Stimulated activated naive B cell treated with anti-CD40 and anti-IgM and Interleukin-4, amounts not matched to agents 10 μg/mL and 1 μg/mL and 100 μg/mL, for 72 hours (primary cell): ENCODE results near the gene WDR59.
"Not testable (repeated sequence)": the region's sequence is repeated elsewhere in the genome, so short reads cannot be mapped to it uniquely, and the experiment has no call there.

Source experiments
- ATAC-seq, 2 donors: fragments of 150-1000 bp; cut with Tn5 transposase; replicated peaks; 2 replicates each; pipeline ENCODE4 v1.10.0; 2021; ENCODE audit warnings: moderate library complexity in 1 of 2
- DNase-seq: peaks from one replicate; pipeline ENCODE4 v3.0.0; 2021
- H3K27ac Mint-ChIP-seq: one replicate; pipeline ENCODE4 v1.8.0; 2022; ENCODE audit warnings: mild to moderate bottlenecking, mixed read lengths
- H3K27me3 Mint-ChIP-seq, 2 donors: one replicate each; pipeline ENCODE4 v1.8.0; 2022; ENCODE audit warnings: mixed read lengths in 2 of 2
- H3K36me3 Mint-ChIP-seq, 2 donors: one replicate each; pipeline ENCODE4 v1.8.0; 2022; ENCODE audit warnings: mixed read lengths in 2 of 2, mild to moderate bottlenecking in 1 of 2
- H3K4me1 Mint-ChIP-seq, 2 donors: one replicate each; pipeline ENCODE4 v1.8.0; 2022; ENCODE audit warnings: mixed read lengths in 2 of 2, mild to moderate bottlenecking in 1 of 2
- H3K4me3 Mint-ChIP-seq, 2 donors: one replicate each; pipeline ENCODE4 v1.8.0; 2022; ENCODE audit warnings: mild to moderate bottlenecking in 2 of 2, mixed read lengths in 2 of 2, moderate library complexity in 1 of 2
- H3K9me3 Mint-ChIP-seq, 2 donors: one replicate each; pipeline ENCODE4 v1.8.0; 2022; ENCODE audit warnings: mixed read lengths in 2 of 2, mild to moderate bottlenecking in 1 of 2

Gene WDR59

DNA sequence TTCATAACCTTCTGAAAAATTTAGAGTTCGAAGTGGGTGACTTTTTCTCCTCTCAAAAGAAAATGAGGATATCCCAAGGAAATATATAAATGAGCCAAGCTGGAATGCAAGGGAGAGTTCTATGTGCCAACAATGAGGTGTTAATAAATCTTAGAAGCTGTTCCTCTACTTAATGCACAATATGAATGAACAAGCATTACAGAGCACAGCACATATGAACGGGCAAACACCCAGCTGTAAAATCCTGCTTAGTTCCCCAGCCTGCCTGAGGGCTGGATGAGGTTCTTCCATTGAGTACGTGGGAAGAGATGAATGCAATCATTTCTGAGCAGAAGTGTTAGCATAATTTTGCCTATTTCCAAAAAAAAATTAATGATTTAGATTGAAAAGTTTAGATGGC, 58.1 kb downstream of the WDR59 start:
- no peak for DNase-seq
- Mint-ChIP-seq H3K36me3 (peaks cover 38 to 56% of the 10 kb centered on the region in 2 donors), H3K27ac (no peak overlapping the region), H3K4me1 (no peaks in the 10 kb centered on the region), H3K4me3 (no peak overlapping the region), H3K9me3 (peaks cover 0 to 2% of the 10 kb centered on the region in 2 donors), H3K27me3 (no peaks in the 10 kb centered on the region)
- ATAC-seq = no peak

DNA sequence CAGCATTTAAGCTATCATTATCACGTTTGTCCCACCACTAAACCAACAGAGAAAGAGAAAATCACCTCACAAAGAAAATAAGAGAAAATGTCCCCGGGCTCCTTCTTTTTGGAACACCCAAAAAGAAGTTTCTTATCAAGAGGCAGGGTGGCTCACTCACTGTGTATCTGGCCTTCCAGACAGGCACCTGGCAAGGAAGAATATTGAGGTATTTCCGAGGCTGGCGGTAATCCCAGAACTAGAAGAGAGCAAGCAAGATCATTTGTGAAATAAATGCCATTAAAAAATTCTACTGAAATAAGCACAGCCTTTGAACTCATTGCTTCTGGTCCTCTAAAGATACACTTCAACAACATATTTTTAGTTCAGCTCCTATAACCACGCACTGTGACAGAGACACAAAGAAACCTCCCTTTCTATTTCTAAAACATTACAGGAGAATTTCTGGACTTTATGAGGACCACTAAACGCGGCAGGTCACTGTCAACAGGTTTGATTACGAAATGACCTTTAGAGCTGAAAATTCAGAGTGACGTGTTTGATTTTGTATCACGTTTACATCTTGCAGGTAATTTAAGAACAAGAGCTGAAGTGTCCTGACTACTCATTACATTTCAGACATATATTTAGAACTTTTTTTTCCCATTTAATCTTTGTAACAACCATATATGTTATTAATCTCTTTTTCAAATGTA, 61.0 kb downstream of the WDR59 start:
- Mint-ChIP-seq H3K4me1 (no peaks in the 10 kb centered on the region), H3K9me3 (peaks cover 0 to 2% of the 10 kb centered on the region in 2 donors), H3K27me3 (no peaks in the 10 kb centered on the region), H3K4me3 (no peak overlapping the region), H3K27ac (no peak overlapping the region), H3K36me3 (peaks cover 43 to 61% of the 10 kb centered on the region in 2 donors)
- DNase-seq (no peak), ATAC-seq (no peak)

GRCh38 chr16:74922150-74923138, 62.5 kb downstream of the WDR59 start:
- Mint-ChIP-seq H3K4me1 (no peaks in the 10 kb centered on the region), H3K27me3 (no peaks in the 10 kb centered on the region)
- ATAC-seq = no peak

GRCh38 chr16:74921051-74921450, 63.9 kb downstream of the WDR59 start:
- no peak overlapping the region for H3K4me3 Mint-ChIP-seq
- H3K36me3 Mint-ChIP-seq = peaks cover 50 to 78% of the 10 kb centered on the region in 2 donors
- H3K27me3 Mint-ChIP-seq = no peaks in the 10 kb centered on the region
- H3K27ac Mint-ChIP-seq = no peak overlapping the region
- no peaks in the 10 kb centered on the region for H3K4me1 Mint-ChIP-seq
- H3K9me3 Mint-ChIP-seq = peaks cover 0 to 6% of the 10 kb centered on the region in 2 donors
- ATAC-seq (no peak), DNase-seq (no peak)

More at GRCh38 chr16:74922150-74923138, 62.5 kb downstream of the WDR59 start:
- no peak for DNase-seq
- peaks cover 44 to 65% of the 10 kb centered on the region in 2 donors for H3K36me3 Mint-ChIP-seq
- H3K9me3 Mint-ChIP-seq = peaks cover 0 to 6% of the 10 kb centered on the region in 2 donors
- no peak overlapping the region for H3K4me3 Mint-ChIP-seq
- no peak overlapping the region for H3K27ac Mint-ChIP-seq

DNA sequence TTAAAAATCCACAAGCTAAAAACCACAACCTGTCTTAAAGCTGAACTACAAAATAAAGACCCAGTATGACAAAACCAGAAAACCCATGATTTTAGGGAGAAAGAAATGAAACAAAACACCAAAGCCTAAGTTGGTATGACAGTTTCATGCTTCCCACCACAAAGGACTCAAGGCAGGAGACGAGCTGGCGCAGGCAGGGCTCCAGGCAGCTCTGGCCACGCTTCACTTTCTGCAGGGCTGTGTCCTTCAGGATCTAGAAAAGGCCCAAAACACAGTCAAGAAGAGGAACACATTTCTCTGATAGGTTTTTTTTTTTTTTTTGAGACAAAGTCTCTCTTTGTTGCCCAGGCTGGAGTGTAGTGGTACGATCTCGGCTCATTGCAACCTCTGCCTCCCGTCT, 75.3 kb downstream of the WDR59 start:
- Mint-ChIP-seq H3K4me3 (no peak overlapping the region), H3K9me3 (peaks cover 4 to 16% of the 10 kb centered on the region in 2 donors), H3K36me3 (peaks cover 81 to 90% of the 10 kb centered on the region in 2 donors), H3K27ac (no peak overlapping the region), H3K4me1 (no peaks in the 10 kb centered on the region), H3K27me3 (no peaks in the 10 kb centered on the region)
- DNase-seq (no peak), ATAC-seq (no peak)

DNA sequence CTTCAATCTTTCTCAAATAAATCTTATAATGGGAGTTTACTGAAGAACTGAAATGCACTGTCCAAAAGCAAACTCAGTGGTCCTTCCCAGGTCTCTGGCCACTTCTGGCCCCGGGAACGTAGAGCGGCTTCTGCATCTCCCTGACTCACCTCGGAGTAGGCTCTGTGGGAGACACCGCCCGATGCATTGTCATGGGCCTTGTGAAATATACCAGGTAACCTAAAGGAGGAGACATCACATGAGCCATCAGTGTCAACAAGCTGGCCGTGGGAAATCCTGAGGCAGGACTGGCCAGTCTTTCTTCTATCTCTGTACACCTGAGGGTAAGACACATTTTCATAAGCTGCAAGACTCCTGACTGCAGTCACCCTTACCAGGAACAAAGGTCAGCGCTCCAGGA, 76.2 kb downstream of the WDR59 start:
- peaks cover 77 to 89% of the 10 kb centered on the region in 2 donors for H3K36me3 Mint-ChIP-seq
- not testable (repeated sequence) for H3K4me3 Mint-ChIP-seq

DNA sequence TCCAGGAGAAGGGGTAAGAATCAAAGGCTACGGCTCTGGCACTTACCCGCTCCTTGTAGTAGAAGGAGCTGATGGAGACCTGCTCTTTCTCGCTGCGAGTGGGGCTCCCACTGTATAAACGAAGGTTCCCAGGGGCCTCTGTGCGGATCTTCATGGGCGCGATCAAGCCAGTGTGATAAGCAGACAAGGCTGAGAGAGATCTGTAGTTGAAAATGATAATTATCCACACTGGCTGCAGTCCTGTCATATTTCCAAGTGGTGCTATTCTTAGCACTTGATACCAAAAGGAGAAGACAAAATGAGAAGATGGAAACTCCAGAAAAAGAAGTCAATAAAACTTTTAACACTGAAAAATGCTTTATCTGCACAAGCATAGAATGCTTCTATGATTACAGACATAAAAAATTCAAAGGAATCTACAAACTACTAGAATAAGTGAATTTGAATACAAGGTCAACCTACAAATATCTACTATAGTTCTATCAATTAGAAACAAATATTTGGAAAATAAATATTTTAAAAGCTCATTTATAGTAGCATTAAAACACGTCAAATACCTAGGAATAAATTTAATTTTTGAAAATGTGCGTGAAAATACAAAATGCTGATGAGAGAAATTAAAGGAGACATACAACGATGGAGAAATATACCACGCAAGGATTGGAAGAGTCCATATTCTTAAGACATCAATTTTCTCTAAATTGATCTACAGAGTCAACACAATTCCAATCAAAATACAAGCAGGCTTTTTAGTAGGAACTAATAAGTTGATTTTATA, 80.8 kb downstream of the WDR59 start:
- Mint-ChIP-seq H3K4me1 (no peaks in the 10 kb centered on the region), H3K27me3 (no peaks in the 10 kb centered on the region), H3K27ac (no peak overlapping the region), H3K9me3 (peaks cover 0 to 4% of the 10 kb centered on the region in 2 donors), H3K4me3 (no peak overlapping the region), H3K36me3 (peaks cover 56 to 79% of the 10 kb centered on the region in 2 donors)
- DNase-seq = no peak
- ATAC-seq = no peak

More for the DNA sequence above, 76.2 kb downstream of the WDR59 start:
- ATAC-seq, DNase-seq, H3K27ac Mint-ChIP-seq, H3K27me3 Mint-ChIP-seq, H3K4me1 Mint-ChIP-seq: not testable (repeated sequence)
- H3K9me3 Mint-ChIP-seq = peaks cover 4 to 16% of the 10 kb centered on the region in 2 donors

DNA sequence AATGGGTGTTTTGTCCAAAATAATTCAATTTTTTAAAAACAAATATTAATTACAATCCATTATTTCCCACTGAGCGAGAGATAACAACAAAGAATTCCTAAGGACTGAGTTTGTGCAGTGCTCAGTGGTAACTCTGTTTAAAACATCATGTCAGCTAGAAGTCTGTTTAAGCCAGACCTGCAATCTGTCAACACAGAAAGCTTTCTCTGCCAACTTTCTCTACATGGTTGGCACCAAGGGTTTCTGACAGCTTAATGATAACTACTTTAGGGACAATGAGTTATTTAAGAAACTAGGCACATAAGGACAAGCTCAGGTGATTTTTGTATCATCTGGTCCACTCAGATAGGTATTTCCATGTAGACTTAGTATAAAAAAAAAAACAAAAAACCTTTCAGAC, 81.8 kb downstream of the WDR59 start:
- ATAC-seq = no peak
- Mint-ChIP-seq H3K27ac (no peak overlapping the region), H3K36me3 (peaks cover 56 to 80% of the 10 kb centered on the region in 2 donors), H3K27me3 (no peaks in the 10 kb centered on the region), H3K4me1 (no peaks in the 10 kb centered on the region), H3K4me3 (no peak overlapping the region), H3K9me3 (peaks cover 0 to 4% of the 10 kb centered on the region in 2 donors)
- no peak for DNase-seq

DNA sequence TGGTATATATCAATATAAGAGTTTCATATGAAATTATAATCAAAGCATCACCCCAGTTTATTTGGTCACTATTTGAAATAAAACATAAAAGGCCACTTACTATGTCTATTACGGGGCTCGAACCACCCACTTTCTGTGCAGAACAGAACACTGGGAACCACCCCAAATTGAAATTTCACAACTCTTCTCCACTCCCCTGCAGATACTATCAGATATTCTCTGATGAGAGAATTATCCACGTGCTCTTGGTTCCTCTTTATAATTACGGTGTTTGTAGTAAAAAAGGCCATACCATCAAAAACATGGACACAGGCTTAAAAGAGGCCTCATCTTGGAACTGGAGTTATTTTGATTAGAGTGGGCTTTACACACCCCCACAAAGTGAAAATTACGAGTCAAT, 82.8 kb downstream of the WDR59 start:
- Mint-ChIP-seq H3K27ac (no peak overlapping the region), H3K4me1 (no peaks in the 10 kb centered on the region), H3K4me3 (no peak overlapping the region), H3K36me3 (peaks cover 52 to 77% of the 10 kb centered on the region in 2 donors), H3K27me3 (no peaks in the 10 kb centered on the region), H3K9me3 (peaks cover 0 to 3% of the 10 kb centered on the region in 2 donors)
- ATAC-seq (no peak), DNase-seq (no peak)

DNA sequence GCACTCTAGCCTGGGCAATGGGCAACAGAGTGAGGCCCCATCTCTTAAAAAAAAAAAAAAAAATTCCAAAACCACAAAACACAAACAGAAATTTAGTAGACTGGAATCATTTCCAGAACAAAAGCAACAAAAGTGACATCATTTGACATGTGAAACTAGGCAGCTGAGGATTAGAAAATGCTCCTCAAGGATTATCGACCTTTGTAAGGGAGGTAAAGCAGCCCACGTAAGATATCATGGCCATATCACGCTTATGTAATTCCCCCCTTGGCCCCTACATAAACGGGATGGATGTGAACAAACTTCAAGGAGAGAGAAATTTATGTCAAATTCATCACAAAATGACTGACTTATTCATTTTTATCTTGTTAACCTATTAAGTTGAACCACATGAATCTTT, 83.3 kb downstream of the WDR59 start:
- Mint-ChIP-seq H3K4me3 (no peak overlapping the region), H3K27ac (no peak overlapping the region), H3K4me1 (no peaks in the 10 kb centered on the region), H3K27me3 (no peaks in the 10 kb centered on the region), H3K9me3 (no peaks in the 10 kb centered on the region), H3K36me3 (peaks cover 49 to 75% of the 10 kb centered on the region in 2 donors)
- ATAC-seq (no peak), DNase-seq (no peak)

DNA sequence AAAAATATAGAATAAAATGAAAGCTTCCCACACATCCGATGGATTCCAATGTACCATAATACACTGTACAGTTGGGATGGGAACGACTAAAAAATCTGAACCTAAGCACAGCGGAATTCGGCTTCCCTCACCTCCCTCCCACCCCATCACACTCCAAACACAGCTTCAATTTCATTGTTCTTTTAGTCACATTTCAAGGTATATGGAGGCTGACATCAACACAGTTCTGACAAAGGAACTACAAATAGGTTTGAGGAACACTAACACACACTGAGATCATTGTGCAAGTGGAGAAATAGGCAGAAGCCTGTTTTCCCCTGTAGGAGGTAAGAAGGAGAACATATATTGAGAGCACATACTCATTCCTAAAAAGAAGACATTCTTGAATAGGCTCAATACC, 85.1 kb downstream of the WDR59 start:
- no peaks in the 10 kb centered on the region for H3K27me3 Mint-ChIP-seq
- H3K4me3 Mint-ChIP-seq = no peak overlapping the region
- DNase-seq (no peak), ATAC-seq (no peak)
- H3K36me3 Mint-ChIP-seq = peaks cover 48 to 70% of the 10 kb centered on the region in 2 donors
- H3K9me3 Mint-ChIP-seq = no peaks in the 10 kb centered on the region
- no peak overlapping the region for H3K27ac Mint-ChIP-seq
- no peaks in the 10 kb centered on the region for H3K4me1 Mint-ChIP-seq

DNA sequence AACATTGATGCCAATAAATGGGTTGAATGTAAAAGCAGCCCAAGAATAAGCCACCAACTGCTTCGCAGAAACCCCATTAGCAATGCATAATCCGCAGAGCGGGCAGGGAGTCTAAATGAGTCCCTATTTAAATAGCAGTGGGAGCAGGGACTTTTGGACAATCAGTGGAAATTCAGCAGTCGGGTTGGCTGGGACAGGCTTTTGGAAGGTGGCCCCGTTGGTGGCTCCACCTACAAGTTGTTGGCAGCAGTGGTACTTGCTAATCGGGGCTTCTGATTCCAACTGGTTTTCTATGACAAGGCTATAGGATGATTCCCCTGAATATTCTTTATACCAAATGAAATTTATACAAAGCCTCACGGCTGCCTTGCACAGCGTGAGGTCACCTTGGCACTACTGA, 86.3 kb downstream of the WDR59 start:
- Mint-ChIP-seq H3K27me3 (no peaks in the 10 kb centered on the region), H3K36me3 (peaks cover 43 to 70% of the 10 kb centered on the region in 2 donors), H3K4me1 (no peaks in the 10 kb centered on the region), H3K9me3 (no peaks in the 10 kb centered on the region), H3K27ac (no peak overlapping the region), H3K4me3 (no peak overlapping the region)
- DNase-seq (no peak), ATAC-seq (no peak)

DNA sequence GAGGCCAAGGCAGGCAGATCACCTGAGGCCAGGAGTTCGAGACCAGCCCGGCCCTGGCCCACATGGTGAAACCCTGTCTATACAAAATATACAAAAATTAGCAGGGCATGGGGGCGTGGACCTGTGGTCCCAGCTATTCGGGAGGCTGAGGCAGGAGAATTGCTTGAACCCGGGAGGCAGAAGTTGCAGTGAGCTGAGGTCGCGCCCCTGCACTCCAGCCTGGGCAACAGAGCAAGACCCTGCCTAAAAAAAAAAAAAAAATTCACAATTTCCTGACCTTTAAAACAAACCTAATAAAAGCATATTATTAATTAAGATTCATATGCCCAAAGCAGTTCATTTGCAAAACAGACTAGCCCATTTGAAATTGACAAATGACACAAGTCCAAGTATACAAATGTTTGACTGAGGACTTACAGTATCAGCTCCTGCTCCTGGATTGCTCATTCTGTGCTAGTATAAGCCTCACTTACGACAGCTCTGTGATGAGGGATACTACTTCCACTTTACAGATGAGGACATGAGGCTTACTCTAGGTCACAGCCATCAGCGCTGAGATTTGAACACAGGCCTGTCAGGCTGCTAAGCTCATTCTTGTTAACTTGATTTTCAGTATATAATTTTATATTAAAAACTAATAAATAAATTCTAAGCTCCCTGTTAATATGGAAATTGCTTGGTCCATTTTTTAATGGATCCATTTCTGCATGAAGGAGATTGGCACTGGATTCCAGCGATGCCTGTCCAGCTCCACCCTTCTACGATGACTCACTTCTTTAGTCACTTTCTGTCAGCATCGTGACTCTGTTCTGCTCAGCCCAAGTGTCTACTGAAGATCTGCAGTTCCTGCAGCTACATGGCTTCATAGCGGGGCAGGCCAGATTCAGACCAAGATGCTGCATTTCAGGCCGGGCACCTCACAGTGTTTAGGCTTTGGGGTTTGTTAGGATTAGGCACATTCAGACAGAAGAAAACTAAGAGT, 88.2 kb downstream of the WDR59 start:
- ATAC-seq = no peak
- no peak for DNase-seq
- Mint-ChIP-seq H3K9me3 (no peaks in the 10 kb centered on the region), H3K36me3 (peaks cover 41 to 70% of the 10 kb centered on the region in 2 donors), H3K27me3 (no peaks in the 10 kb centered on the region), H3K4me1 (no peaks in the 10 kb centered on the region), H3K4me3 (no peak overlapping the region), H3K27ac (no peak overlapping the region)
